GM21423 (cell line): ENCODE data around the gene DAZAP1.
A peak's percentile ranks its signal among the peaks of the same experiment; 100 is the strongest.
"Not testable (repeated sequence)": the region's sequence is repeated elsewhere in the genome, so short reads cannot be mapped to it uniquely, and the experiment has no call there.

ENCODE experiments used
- ATAC-seq: cut with Tn5 transposase; IDR thresholded peaks from one replicate; pipeline ENCODE4 v1.9.1; 2021; ENCODE audit warnings: mild to moderate bottlenecking, moderate library complexity; ENCODE audit not compliant: unreplicated experiment

DAZAP1 gene

GRCh38 chr19:1438933-1439354 is 31.6 kb downstream of the DAZAP1 start:
- no peak for ATAC-seq

- ATAC-seq, result not testable (repeated sequence)
Measured at GRCh38 chr19:1439525-1440417, 32.4 kb downstream of the DAZAP1 start.

- ATAC-seq, result no peak
Measured at GRCh38 chr19:1440418-1440801, 33.0 kb downstream of the DAZAP1 start.

GRCh38 chr19:1441022-1441426 is 33.6 kb downstream of the DAZAP1 start:
- ATAC-seq, result no peak

GRCh38 chr19:1441677-1442438 is 34.5 kb downstream of the DAZAP1 start:
- ATAC-seq, result no peak

- peak; percentile 74 for ATAC-seq
Measured at GRCh38 chr19:1445185-1445931, 38.0 kb downstream of the DAZAP1 start.

- no peak for ATAC-seq
Measured at GRCh38 chr19:1445932-1446712, 38.7 kb downstream of the DAZAP1 start.

GRCh38 chr19:1446713-1447481 is 39.5 kb downstream of the DAZAP1 start:
- ATAC-seq, result no peak

GRCh38 chr19:1447504-1447903 is 40.1 kb downstream of the DAZAP1 start:
- ATAC-seq, result no peak

GRCh38 chr19:1447944-1448343 is 40.6 kb downstream of the DAZAP1 start:
- no peak for ATAC-seq

GRCh38 chr19:1449467-1450442 is 42.4 kb downstream of the DAZAP1 start, which contains the start of gene APC2:
Gene APC2, plus strand, starts transcription at chr19:1450121. Its CDS starts 2,881 bp downstream, at chr19:1453002.
- no peak for ATAC-seq

- no peak for ATAC-seq
Measured at GRCh38 chr19:1450735-1451731, 43.6 kb downstream of the DAZAP1 start.

GRCh38 chr19:1451916-1452801 is 44.8 kb downstream of the DAZAP1 start:
- ATAC-seq, result no peak

- ATAC-seq, result no peak
Measured at GRCh38 chr19:1452802-1453524, 45.6 kb downstream of the DAZAP1 start.

GRCh38 chr19:1453525-1454364 is 46.4 kb downstream of the DAZAP1 start:
- no peak for ATAC-seq
